ENCODE measurements around the gene OR56A3.

DNA sequence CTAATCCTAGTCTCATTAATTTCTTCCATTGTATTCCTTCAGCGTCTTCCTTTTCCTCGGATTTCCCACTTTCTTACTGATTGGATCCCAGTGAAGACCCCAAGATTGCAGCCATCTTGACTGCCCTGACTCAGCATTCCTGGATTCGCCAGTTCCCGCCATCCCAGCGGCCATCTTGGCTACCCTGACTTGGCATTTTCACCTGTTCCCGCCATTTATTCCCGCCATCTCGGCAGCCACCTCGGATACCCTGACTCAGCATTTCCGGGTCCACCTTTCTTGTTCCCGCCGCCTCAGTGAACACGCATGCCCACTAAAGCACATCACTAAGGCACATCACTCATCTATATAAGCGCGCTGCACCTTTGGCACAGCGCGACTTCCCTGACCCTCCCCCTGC, 13.8 kb upstream of the OR56A3 start:
- TF ChIP-seq, protein P1, sequence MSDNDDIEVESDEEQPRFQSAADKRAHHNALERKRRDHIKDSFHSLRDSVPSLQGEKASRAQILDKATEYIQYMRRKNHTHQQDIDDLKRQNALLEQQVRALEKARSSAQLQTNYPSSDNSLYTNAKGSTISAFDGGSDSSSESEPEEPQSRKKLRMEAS (IDR thresholded peaks at IDR 0.05; ENCODE audit: low read depth, low read length) = no peak
- TF ChIP-seq POLR2A (IDR thresholded peaks at IDR 0.05; ENCODE audit: extremely low read depth, insufficient read length) (no peak), MYC (IDR thresholded peaks at IDR 0.05; ENCODE audit: low read depth, low read length) (no peak)
- TF ChIP-seq, protein P2, sequence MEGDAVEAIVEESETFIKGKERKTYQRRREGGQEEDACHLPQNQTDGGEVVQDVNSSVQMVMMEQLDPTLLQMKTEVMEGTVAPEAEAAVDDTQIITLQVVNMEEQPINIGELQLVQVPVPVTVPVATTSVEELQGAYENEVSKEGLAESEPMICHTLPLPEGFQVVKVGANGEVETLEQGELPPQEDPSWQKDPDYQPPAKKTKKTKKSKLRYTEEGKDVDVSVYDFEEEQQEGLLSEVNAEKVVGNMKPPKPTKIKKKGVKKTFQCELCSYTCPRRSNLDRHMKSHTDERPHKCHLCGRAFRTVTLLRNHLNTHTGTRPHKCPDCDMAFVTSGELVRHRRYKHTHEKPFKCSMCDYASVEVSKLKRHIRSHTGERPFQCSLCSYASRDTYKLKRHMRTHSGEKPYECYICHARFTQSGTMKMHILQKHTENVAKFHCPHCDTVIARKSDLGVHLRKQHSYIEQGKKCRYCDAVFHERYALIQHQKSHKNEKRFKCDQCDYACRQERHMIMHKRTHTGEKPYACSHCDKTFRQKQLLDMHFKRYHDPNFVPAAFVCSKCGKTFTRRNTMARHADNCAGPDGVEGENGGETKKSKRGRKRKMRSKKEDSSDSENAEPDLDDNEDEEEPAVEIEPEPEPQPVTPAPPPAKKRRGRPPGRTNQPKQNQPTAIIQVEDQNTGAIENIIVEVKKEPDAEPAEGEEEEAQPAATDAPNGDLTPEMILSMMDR (IDR thresholded peaks at IDR 0.05; ENCODE audit: low read depth, low read length) = no peak
